Lower lobe of right lung (tissue), 2 donors: ENCODE results near the gene PTPRT. TPM values are rescaled to one million over a fixed set of nuclear protein-coding genes. Genes with fewer than 3 reads are reported as not detected.

ENCODE experiments used
- ATAC-seq, 2 donors: fragments of 200-7000 bp; cut with Tn5 transposase; one replicate each; pipeline ENCODE4 v1.9.1; 2020 to 2022; ENCODE audit warnings: mild to moderate bottlenecking in 2 of 2, moderate library complexity in 2 of 2
- DNase-seq: peaks from one replicate; pipeline ENCODE4 v3.0.0-alpha.2; 2020
- H3K27ac ChIP-seq: fragments of 200-600 bp; one replicate; pipeline ENCODE4 v1.8.0; 2022
- H3K27me3 ChIP-seq: fragments of 200-600 bp; one replicate; pipeline ENCODE4 v1.8.0; 2022; ENCODE audit warnings: low read depth
- H3K36me3 ChIP-seq: fragments of 200-600 bp; one replicate; pipeline ENCODE4 v1.8.0; 2022; ENCODE audit warnings: mild to moderate bottlenecking
- H3K4me1 ChIP-seq: fragments of 200-600 bp; one replicate; pipeline ENCODE4 v1.8.0; 2022
- H3K4me3 ChIP-seq: fragments of 200-600 bp; one replicate; pipeline ENCODE4 v1.8.0; 2022; ENCODE audit warnings: mild to moderate bottlenecking
- H3K9me3 ChIP-seq: fragments of 200-600 bp; one replicate; pipeline ENCODE4 v1.8.0; 2022
- CTCF ChIP-seq: fragments of 200-600 bp; IDR thresholded peaks from one replicate; pipeline ENCODE4 v1.8.0; 2022; ENCODE audit warnings: antibody characterized with exemption, mild to moderate bottlenecking
- intact Hi-C: fragments of 100-400 bp; cut with DNase I; formaldehyde crosslinking; loops from one replicate; pipeline ENCODE4 v1.11.0; 2022
- total RNA-seq: library from RNA; stranded (reverse); fragmentation: NEBNext Ultra II Directional; extraction: Animal tissue kit (Norgen Biotek cat#: 25700); gene quantifications from one replicate; pipeline ENCODE4 v1.2.1, GENCODE V29; 2021
- donor health status: DM: no; HTN: yes; CAD: no; lungs with severe emphysema.

The PTPRT gene
- total RNA-seq, 1 donor from 2014 or later: 8.0 TPM

GRCh38 chr20:42741906-42742305 lies 447.8 kb downstream of the PTPRT start:
- no peak for ATAC-seq
- Histone ChIP-seq H3K27ac (no peak overlapping the region), H3K27me3 (no peaks in the 10 kb centered on the region), H3K4me1 (no peaks in the 10 kb centered on the region), H3K9me3 (no peaks in the 10 kb centered on the region), H3K4me3 (no peak overlapping the region), H3K36me3 (no peaks in the 10 kb centered on the region)
- no peak for TF ChIP-seq CTCF
- DNase-seq: no peak
- intact Hi-C loops: no loop called here

- Histone ChIP-seq H3K27ac (no peak overlapping the region), H3K4me1 (no peaks in the 10 kb centered on the region), H3K9me3 (no peaks in the 10 kb centered on the region), H3K27me3 (no peaks in the 10 kb centered on the region), H3K36me3 (no peaks in the 10 kb centered on the region), H3K4me3 (no peak overlapping the region)
- TF ChIP-seq CTCF: no peak
- ATAC-seq (no peak), DNase-seq (no peak)
- intact Hi-C loops: no loop called here
These were observed 449.4 kb downstream of the PTPRT start for GRCh38 chr20:42740226-42740870.

- TF ChIP-seq CTCF: no peak
- intact Hi-C loops: no loop called here
- Histone ChIP-seq H3K36me3 (no peaks in the 10 kb centered on the region), H3K27ac (no peak overlapping the region), H3K27me3 (no peaks in the 10 kb centered on the region), H3K9me3 (no peaks in the 10 kb centered on the region), H3K4me1 (no peaks in the 10 kb centered on the region), H3K4me3 (no peak overlapping the region)
- ATAC-seq (peak in 1 of 2 donors; percentile 42), DNase-seq (no peak)
These were observed 450.0 kb downstream of the PTPRT start for GRCh38 chr20:42739683-42740082.

GRCh38 chr20:42735539-42735938 lies 454.2 kb downstream of the PTPRT start:
- DNase-seq: no peak
- TF ChIP-seq CTCF: no peak

GRCh38 chr20:42734660-42735368 lies 454.9 kb downstream of the PTPRT start:
- no peak for DNase-seq
- H3K4me1 ChIP-seq: no peaks in the 10 kb centered on the region
- no peak for TF ChIP-seq CTCF
- intact Hi-C loops: no loop called here
- H3K4me3 ChIP-seq: no peak overlapping the region
- ATAC-seq: no peak
- H3K9me3 ChIP-seq: no peaks in the 10 kb centered on the region
- no peaks in the 10 kb centered on the region for H3K27me3 ChIP-seq
- no peak overlapping the region for H3K27ac ChIP-seq
- H3K36me3 ChIP-seq: no peaks in the 10 kb centered on the region

More at GRCh38 chr20:42735539-42735938, 454.2 kb downstream of the PTPRT start:
- no peak overlapping the region for H3K4me3 ChIP-seq
- H3K36me3 ChIP-seq: no peaks in the 10 kb centered on the region
- no peak overlapping the region for H3K27ac ChIP-seq
- intact Hi-C loops: no loop called here
- H3K27me3 ChIP-seq: no peaks in the 10 kb centered on the region
- H3K9me3 ChIP-seq: no peaks in the 10 kb centered on the region
- H3K4me1 ChIP-seq: no peaks in the 10 kb centered on the region
- no peak for ATAC-seq
